PC-3 (cell line): ENCODE measurements around the gene RAB22A.

ENCODE experiments used
- EZH2 ChIP-seq: fragments of 300-600 bp; sonication (generic); IDR thresholded peaks from one replicate; pipeline ENCODE4 v1.6.1; 2017; ENCODE audit warnings: antibody characterized with exemption, mild to moderate bottlenecking, low read length; ENCODE audit not compliant: unreplicated experiment
- EZH2phosphoT487 ChIP-seq: fragments of 300-600 bp; sonication (generic); IDR thresholded peaks from 2 replicates; pipeline ENCODE4 v1.6.1; 2018; ENCODE audit warnings: mild to moderate bottlenecking, antibody characterized with exemption, low read length, borderline replicate concordance
- TF ChIP-seq, protein P1 (sequence below): fragments of 300-600 bp; sonication (generic); conservative IDR thresholded peaks from 2 replicates; pipeline ENCODE4 v1.5.1; 2017; ENCODE audit warnings: antibody characterized with exemption, low read depth, mild to moderate bottlenecking, low read length

DNA sequence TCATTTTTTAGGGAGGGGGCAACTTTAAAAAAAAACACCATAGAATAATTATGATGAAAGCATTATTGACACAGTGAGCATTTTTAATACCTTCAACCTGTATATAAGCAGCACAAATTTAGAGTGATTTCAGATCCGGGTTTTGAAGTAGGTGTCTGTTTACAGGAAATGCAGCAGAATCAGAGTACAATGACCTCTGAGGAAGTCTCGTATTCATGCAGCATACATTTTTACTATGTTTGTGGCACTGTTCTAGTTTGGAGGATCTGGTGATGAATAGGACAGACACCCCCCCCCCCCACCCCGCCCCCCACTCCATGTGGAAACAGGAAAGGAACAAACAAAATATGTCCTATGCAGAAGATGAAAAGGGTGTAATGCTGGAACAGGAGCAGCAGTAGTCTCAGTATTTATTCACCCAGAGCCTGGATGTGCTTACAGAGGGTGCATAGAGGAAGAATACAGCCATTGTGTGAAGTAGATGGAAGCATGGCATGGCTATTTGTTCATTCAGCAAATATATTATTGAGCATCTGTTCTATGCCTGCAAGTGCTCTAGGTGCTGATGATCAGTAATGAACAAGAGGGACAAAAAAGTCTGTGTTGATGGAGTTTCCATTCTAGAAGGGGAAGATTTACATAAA, 99.2 kb downstream of the RAB22A start:
- TF ChIP-seq, protein P1, sequence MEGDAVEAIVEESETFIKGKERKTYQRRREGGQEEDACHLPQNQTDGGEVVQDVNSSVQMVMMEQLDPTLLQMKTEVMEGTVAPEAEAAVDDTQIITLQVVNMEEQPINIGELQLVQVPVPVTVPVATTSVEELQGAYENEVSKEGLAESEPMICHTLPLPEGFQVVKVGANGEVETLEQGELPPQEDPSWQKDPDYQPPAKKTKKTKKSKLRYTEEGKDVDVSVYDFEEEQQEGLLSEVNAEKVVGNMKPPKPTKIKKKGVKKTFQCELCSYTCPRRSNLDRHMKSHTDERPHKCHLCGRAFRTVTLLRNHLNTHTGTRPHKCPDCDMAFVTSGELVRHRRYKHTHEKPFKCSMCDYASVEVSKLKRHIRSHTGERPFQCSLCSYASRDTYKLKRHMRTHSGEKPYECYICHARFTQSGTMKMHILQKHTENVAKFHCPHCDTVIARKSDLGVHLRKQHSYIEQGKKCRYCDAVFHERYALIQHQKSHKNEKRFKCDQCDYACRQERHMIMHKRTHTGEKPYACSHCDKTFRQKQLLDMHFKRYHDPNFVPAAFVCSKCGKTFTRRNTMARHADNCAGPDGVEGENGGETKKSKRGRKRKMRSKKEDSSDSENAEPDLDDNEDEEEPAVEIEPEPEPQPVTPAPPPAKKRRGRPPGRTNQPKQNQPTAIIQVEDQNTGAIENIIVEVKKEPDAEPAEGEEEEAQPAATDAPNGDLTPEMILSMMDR: no peak
- TF ChIP-seq EZH2phosphoT487 (no peak), EZH2 (no peak)
